GM13976 (cell line): Measurements from ENCODE around the gene RPL41.

Experiments
- DNase-seq: peaks from one replicate; pipeline ENCODE4 v3.0.0; 2012; ENCODE audit warnings: low spot score
- in situ Hi-C: fragments of 300-500 bp; cut with MboI; formaldehyde crosslinking; loops from one replicate; pipeline ENCODE4 v1.12.0; 2022; ENCODE audit warnings: low sequenced_read_pairs, mixed read lengths, inconsistent platforms; ENCODE audit not compliant: unreplicated experiment
- TF ChIP-seq, protein P1 (sequence below): IDR thresholded peaks from 2 replicates; pipeline ENCODE4 v1.5.1; 2012; ENCODE audit warnings: borderline replicate concordance, mild to moderate bottlenecking; ENCODE audit not compliant: insufficient read depth; ENCODE audit errors: extremely low read depth, missing control alignments, control extremely low read depth

Gene RPL41

DNA sequence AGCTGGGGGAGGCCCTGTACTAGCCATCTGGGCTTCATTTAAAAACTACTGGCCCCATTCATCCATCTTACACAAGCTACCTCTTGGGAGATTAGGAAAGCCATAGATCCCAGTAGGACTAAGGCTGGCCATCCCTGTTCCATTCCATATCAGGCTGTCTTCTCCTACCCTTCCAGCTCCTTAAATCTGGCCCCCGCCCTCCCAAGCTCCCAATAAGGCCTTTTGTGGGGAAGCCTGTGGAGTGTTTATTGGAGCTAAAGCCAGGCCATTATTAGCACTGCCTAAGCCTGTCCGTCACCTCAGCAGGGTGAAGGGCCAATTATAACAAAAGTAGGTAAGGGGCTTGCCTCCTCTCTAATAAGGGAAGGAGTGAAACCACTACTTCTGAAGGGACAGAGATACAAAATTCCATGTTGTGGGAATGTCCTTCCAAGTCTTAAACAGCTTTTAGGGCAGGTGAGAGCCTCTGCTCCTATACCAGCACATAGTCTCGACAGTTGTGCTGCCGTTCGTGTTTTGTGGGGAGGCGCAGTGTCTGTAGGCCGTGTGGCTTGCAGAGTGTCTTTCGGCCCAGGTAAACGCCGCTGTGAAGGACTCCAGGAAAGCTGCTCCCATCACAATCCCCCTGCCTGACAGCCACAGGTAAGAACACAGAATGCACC, 45.4 kb downstream of the RPL41 start:
- TF ChIP-seq, protein P1, sequence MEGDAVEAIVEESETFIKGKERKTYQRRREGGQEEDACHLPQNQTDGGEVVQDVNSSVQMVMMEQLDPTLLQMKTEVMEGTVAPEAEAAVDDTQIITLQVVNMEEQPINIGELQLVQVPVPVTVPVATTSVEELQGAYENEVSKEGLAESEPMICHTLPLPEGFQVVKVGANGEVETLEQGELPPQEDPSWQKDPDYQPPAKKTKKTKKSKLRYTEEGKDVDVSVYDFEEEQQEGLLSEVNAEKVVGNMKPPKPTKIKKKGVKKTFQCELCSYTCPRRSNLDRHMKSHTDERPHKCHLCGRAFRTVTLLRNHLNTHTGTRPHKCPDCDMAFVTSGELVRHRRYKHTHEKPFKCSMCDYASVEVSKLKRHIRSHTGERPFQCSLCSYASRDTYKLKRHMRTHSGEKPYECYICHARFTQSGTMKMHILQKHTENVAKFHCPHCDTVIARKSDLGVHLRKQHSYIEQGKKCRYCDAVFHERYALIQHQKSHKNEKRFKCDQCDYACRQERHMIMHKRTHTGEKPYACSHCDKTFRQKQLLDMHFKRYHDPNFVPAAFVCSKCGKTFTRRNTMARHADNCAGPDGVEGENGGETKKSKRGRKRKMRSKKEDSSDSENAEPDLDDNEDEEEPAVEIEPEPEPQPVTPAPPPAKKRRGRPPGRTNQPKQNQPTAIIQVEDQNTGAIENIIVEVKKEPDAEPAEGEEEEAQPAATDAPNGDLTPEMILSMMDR: no peak
- DNase-seq: no peak
- in situ Hi-C loops: no loop called here

DNA sequence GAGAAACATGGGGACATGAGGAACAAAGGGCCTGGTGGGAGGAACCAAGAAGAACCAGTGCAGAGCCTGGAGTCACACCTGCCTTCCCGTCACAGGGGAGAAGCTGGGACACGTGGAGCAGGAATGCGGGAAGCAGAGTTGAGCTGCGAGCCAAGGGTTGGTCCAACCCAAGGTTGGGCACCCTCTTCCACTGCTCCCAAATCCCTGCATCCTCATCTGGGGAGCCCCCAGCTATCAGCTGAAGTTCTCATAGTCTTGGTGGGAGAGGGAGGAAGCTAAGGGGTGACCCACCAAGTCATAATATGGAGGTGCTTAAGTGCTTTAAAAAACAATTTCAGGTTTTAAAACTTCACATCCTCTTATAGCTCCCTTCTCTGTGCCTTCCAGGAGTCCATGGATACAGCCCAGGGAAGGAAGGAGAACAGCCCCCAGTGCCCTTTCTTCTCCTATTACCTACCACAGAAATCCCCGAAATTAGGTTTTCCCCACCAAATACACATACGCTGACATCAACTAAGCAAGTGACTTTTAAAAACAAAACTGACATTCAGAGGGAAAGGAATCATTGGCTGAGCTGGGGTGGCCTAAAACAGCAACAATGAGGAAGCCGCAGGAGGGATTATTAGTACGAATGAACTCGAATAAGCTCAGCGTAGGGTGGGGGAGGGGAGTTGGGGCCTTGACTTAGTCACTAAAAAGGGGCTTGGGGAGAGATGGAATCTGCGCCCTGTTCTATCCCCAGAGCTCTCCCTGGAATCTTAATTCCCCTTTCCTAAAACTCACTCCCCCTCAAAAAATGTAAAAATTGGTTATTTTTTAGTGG, 46.2 kb downstream of the RPL41 start:
- TF ChIP-seq, protein P1: no peak
- no peak for DNase-seq
- in situ Hi-C loops: no loop called here

DNA sequence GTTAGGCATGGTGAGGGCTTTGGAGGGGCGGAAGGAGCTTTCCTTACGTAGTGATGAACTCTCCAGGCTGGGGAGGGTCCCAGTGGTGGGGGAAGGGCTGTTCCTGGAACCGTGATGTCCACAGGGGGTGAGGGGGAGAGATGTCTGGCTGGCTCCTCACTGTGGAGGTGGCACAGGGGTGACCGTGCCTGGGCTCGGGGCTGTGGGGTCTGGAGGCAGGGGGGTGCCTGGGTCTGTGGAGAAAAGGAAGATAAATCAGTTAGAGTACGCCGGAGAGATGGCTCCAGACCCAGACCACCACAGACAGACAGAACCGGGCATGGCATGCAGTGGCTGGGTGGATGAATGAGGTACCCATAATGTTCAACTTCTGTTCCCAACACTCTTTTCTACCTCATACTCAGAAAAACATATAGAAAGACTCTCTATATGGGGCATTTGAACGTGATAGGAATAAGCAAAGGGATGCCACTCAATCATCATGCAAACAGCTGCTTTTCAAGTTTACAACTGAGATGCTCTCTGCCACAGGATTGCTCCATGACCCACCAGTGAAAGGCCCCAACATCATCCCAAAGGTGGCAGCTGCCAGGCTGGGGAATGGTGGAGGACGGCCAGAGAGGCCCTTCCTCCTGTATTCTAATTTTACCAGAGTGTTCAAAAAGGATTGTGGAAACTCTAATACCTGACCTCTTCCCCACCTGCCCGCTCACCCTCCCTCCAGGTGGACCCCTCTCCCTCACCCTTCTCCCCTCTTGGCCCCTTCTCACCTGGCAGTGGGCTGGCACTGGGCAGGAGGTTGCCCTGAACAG, 47.3 kb downstream of the RPL41 start:
- in situ Hi-C loops: no loop called here
- DNase-seq: no peak
- TF ChIP-seq, protein P1: no peak

DNA sequence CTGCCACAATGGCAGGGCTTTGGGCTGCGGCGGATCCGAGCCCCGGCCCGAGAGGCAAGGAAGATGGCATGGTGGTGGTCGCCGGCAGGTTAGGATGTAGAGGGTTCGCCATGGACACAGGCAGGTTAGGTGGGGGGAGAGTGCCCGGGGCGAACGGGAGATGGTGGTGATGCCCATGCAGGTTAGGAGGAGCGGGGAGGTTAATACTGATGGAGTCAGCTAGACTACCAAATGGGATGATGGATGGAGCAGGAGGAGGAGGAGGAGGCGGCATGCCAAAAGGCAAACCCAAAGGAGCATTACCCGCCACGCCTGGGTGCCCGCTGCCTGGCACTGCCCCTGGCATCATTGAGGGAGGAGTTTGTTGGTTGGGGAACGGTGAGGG, 47.9 kb downstream of the RPL41 start:
- DNase-seq: no peak
- TF ChIP-seq, protein P1: no peak
- in situ Hi-C loops: no loop called here

DNA sequence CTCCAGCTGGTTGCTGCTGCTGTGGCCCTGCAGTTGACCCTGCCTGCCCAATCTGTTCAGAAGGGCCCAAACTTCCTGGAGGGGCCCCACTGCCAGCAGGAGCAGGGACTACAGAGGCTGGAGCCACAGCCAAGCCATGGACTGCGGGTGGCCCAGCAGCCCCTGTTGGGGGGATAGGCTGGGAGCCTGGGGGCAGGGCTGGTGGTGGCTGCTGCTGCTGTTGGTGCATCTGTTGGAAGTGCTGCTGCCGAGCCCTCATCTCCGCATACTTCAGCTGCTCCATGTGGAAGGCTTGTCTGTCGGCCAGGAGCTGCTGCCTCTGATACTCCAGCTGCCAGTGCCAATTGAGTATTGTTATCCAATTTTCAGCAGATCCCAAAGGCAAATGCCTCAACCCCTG, 48.9 kb downstream of the RPL41 start:
- TF ChIP-seq, protein P1: no peak
- in situ Hi-C loops: no loop called here
- DNase-seq: no peak
